K562 (cell line): Measurements from ENCODE around the gene ASXL2. TPM values are rescaled to one million over a fixed set of nuclear protein-coding genes. Genes with fewer than 3 reads are reported as not detected.
A peak's percentile ranks its signal among the peaks of the same experiment; 100 is the strongest.

Experiments used
- BCL6 ChIP-seq: fragments of 250-450 bp; sonication (Bioruptor Pico); IDR thresholded peaks from 2 replicates; pipeline ENCODE4 v1.4.0; 2020
- BRCA1 ChIP-seq, 2 experiments: fragments of 450-650 bp in 1 of 2; sonication (generic) in 1 of 2; formaldehyde crosslinking in 1 of 2; IDR thresholded peaks; 2 replicates each; pipeline versions ENCODE4 v1.5.0 to v1.6.1; 2017 to 2020; ENCODE audit warnings: mild to moderate bottlenecking in 1 of 2, missing genetic modification reagents in 1 of 2
- KDM1A ChIP-seq, 2 experiments: fragments of 450-650 bp; IDR thresholded peaks; 2 replicates each; pipeline ENCODE4 v1.6.1; 2016; ENCODE audit warnings: mild to moderate bottlenecking in 2 of 2
- MAZ ChIP-seq, 2 experiments: fragments of 450-650 bp in 1 of 2; sonication (generic) in 1 of 2; formaldehyde crosslinking; IDR thresholded peaks in 1 of 2; conservative IDR thresholded peaks in 1 of 2; 2 replicates each; pipeline versions ENCODE4 v1.4.0 to v1.5.0; 2020; ENCODE audit warnings: mild to moderate bottlenecking in 1 of 2, missing genetic modification reagents in 1 of 2
- NCOA6 ChIP-seq: fragments of 450-650 bp; IDR thresholded peaks from 2 replicates; pipeline ENCODE4 v1.6.1; 2017; ENCODE audit warnings: mild to moderate bottlenecking
- NR2F6 ChIP-seq: fragments of 450-650 bp; formaldehyde crosslinking; IDR thresholded peaks from 2 replicates; pipeline ENCODE4 v1.4.0; 2020; ENCODE audit warnings: mild to moderate bottlenecking
- NR3C1 ChIP-seq: sonication (generic); formaldehyde crosslinking; IDR thresholded peaks from 2 replicates; pipeline ENCODE4 v1.8.1; 2022; ENCODE audit warnings: missing genetic modification reagents
- PTRF ChIP-seq: fragments of 450-650 bp; IDR thresholded peaks from 2 replicates; pipeline ENCODE4 v1.6.1; 2016; ENCODE audit warnings: mild to moderate bottlenecking, missing genetic modification characterization, missing compliant biosample characterization
- SMAD3 ChIP-seq: fragments of 450-650 bp; formaldehyde crosslinking; conservative IDR thresholded peaks from 2 replicates; pipeline ENCODE4 v1.4.0; 2020; ENCODE audit warnings: mild to moderate bottlenecking
- SNRNP70 ChIP-seq: fragments of 200-400 bp; formaldehyde crosslinking; optimal IDR thresholded peaks from 2 replicates; pipeline ENCODE3; 2017; ENCODE audit warnings: low read depth, low read length
- SP1 ChIP-seq: sonication (generic); formaldehyde crosslinking; IDR thresholded peaks from 2 replicates; pipeline ENCODE4 v1.8.1; 2022; ENCODE audit warnings: mild to moderate bottlenecking, missing genetic modification reagents
- TAF1 ChIP-seq: IDR thresholded peaks from 2 replicates; pipeline ENCODE4 v1.6.1; 2011; ENCODE audit warnings: mild to moderate bottlenecking, low read length, moderate library complexity; ENCODE audit not compliant: insufficient read depth, control insufficient read depth, severe bottlenecking; ENCODE audit errors: extremely low read depth
- ZBED1 ChIP-seq: IDR thresholded peaks from 2 replicates; pipeline ENCODE4 v1.6.1; 2014
- ZEB2 ChIP-seq: fragments of 450-650 bp; IDR thresholded peaks from 2 replicates; pipeline ENCODE4 v1.6.1; 2016
- ZNF184 ChIP-seq: sonication (generic); formaldehyde crosslinking; IDR thresholded peaks from 2 replicates; pipeline ENCODE4 v1.5.0; 2020; ENCODE audit warnings: missing genetic modification reagents
- ZNF23 ChIP-seq: fragments of 250-450 bp; sonication (Bioruptor Pico); IDR thresholded peaks from 2 replicates; pipeline ENCODE4 v1.4.0; 2020; ENCODE audit warnings: mild to moderate bottlenecking
- ZNF311 ChIP-seq: fragments of 250-450 bp; sonication (Bioruptor Pico); IDR thresholded peaks from 2 replicates; pipeline ENCODE4 v1.4.0; 2020; ENCODE audit warnings: mild to moderate bottlenecking, moderate library complexity
- ZNF551 ChIP-seq: fragments of 250-450 bp; sonication (Bioruptor Pico); IDR thresholded peaks from 2 replicates; pipeline ENCODE4 v1.5.0; 2021; ENCODE audit warnings: mild to moderate bottlenecking, moderate library complexity
- ZNF695 ChIP-seq: fragments of 450-650 bp; formaldehyde crosslinking; IDR thresholded peaks from 2 replicates; pipeline ENCODE4 v1.4.0; 2020; ENCODE audit warnings: mild to moderate bottlenecking, moderate library complexity
- ZNF707 ChIP-seq: fragments of 250-450 bp; sonication (Bioruptor Pico); conservative IDR thresholded peaks from 2 replicates; pipeline ENCODE4 v1.8.0; 2022; ENCODE audit warnings: inconsistent platforms, mild to moderate bottlenecking, moderate library complexity
- ZNF766 ChIP-seq: fragments of 200-800 bp; sonication (Bioruptor generic); conservative IDR thresholded peaks from 2 replicates; pipeline ENCODE4 v1.6.1; 2016; ENCODE audit warnings: missing genetic modification characterization, missing compliant biosample characterization
- polyA plus RNA-seq, 8 experiments: library from polyadenylated mRNA; depleted of rRNA in 4 of 8; stranded (reverse) in 5 of 8; unstranded in 3 of 8; fragments of >200 nt; fragmentation: Nextera tagmentation in 2 of 8; fragmentation: Illumina TruSeq in 1 of 8; extraction: Ambion mirVana in 2 of 8; extraction: Trizol in 1 of 8; gene quantifications; 2 replicates each; pipeline versions ENCODE4 v1.2.1 to v1.2.3, GENCODE V29; 2011 to 2014; ENCODE audit warnings: inconsistent platforms in 1 of 8, missing spikeins in 1 of 8
- total RNA-seq, 7 experiments: library from RNA; depleted of rRNA in 6 of 7; stranded (reverse); fragments of >200 nt in 6 of 7; fragmentation: Illumina TruSeq in 2 of 7; extraction: Trizol in 2 of 7; gene quantifications; 2 replicates each; pipeline versions ENCODE4 v1.2.1 to v1.2.3, GENCODE V29; 2011 to 2021; ENCODE audit warnings: low replicate concordance in 1 of 7
- TF ChIP-seq, protein P1 (sequence below), 3 experiments: fragments of 200-800 bp in 1 of 3; fragments of 250-450 bp in 1 of 3; fragments of 450-650 bp in 1 of 3; sonication (Bioruptor Pico) in 1 of 3; sonication (Bioruptor generic) in 1 of 3; formaldehyde crosslinking in 1 of 3; IDR thresholded peaks; 2 replicates each; pipeline versions ENCODE4 v1.6.1 to v1.8.0; 2016 to 2022; ENCODE audit warnings: mild to moderate bottlenecking in 2 of 3, missing genetic modification characterization in 2 of 3, missing compliant biosample characterization in 1 of 3, moderate library complexity in 1 of 3
- TF ChIP-seq, protein P2 (sequence below): fragments of 450-650 bp; IDR thresholded peaks from one replicate; pipeline ENCODE4 v1.6.1; 2018; ENCODE audit warnings: mild to moderate bottlenecking, moderate library complexity; ENCODE audit not compliant: partially characterized antibody
- TF ChIP-seq, protein P3 (sequence below): sonication (generic); formaldehyde crosslinking; IDR thresholded peaks from 2 replicates; pipeline ENCODE4 v1.8.0; 2022; ENCODE audit warnings: mild to moderate bottlenecking, missing genetic modification reagents

Gene ASXL2
- total and polyA plus RNA-seq, 9 of the 15 experiments (the other 6 are each of a cell fraction or from before 2014, with no cell fraction given) = 2.2 to 25.9 (median 9.0) TPM

DNA sequence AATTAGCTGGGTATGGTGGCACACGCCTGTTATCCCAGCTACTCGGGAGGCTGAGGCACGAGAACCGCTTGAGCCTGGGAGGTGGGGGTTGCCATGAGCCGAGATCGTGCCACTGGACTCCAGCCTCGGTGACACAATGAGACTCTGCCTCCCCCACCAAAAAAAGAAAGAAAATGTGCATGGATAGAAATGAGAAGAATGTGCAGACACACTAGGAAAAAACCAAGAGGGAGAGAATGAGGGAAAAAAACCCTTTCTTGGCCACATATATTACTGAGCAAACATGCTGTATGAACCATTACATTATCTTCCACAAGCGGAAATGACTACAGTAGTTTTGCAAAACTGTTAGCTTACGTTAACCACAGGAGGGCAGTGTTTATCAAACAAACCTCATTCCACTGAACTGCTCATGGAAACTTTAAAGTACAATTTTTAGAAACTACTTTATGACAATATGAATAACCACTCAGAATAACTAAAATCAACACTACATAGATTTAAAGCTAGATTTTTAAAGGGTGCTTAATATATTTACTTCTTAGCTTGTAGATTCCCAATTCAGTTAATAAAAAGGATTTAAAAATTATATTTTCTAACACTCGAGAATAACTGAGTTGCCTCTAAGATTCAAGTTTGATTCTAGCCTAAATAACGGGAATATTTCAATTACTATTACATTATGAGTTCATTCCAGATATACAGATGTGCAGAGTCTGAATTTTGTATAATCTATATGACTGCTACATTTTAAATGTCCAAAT, 26.4 kb downstream of the ASXL2 start (continued):
- TF ChIP-seq, protein P1, sequence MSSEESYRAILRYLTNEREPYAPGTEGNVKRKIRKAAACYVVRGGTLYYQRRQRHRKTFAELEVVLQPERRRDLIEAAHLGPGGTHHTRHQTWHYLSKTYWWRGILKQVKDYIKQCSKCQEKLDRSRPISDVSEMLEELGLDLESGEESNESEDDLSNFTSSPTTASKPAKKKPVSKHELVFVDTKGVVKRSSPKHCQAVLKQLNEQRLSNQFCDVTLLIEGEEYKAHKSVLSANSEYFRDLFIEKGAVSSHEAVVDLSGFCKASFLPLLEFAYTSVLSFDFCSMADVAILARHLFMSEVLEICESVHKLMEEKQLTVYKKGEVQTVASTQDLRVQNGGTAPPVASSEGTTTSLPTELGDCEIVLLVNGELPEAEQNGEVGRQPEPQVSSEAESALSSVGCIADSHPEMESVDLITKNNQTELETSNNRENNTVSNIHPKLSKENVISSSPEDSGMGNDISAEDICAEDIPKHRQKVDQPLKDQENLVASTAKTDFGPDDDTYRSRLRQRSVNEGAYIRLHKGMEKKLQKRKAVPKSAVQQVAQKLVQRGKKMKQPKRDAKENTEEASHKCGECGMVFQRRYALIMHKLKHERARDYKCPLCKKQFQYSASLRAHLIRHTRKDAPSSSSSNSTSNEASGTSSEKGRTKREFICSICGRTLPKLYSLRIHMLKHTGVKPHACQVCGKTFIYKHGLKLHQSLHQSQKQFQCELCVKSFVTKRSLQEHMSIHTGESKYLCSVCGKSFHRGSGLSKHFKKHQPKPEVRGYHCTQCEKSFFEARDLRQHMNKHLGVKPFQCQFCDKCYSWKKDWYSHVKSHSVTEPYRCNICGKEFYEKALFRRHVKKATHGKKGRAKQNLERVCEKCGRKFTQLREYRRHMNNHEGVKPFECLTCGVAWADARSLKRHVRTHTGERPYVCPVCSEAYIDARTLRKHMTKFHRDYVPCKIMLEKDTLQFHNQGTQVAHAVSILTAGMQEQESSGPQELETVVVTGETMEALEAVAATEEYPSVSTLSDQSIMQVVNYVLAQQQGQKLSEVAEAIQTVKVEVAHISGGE (CRISPR knock-in tag; IDR thresholded peaks at IDR 0.05) = no peak
- TF ChIP-seq KDM1A (IDR thresholded peaks at IDR 0.05) (no peak), BCL6 (CRISPR knock-in tag) (no peak), ZNF551 (CRISPR knock-in tag) (no peak), PTRF (tag) (no peak), ZNF311 (CRISPR knock-in tag) (no peak), ZBED1 (no peak), NCOA6 (no peak), NR3C1 (CRISPR knock-in tag) (no peak), MAZ (CRISPR knock-in tag; conservative IDR thresholded peaks at IDR 0.05 in 1 of 2, IDR thresholded peaks at IDR 0.05 in 1 of 2) (peak in 1 of 2 experiments; percentile 21; a peak in 1 of 4 replicates), ZNF23 (no peak), ZNF766 (CRISPR knock-in tag) (no peak), ZNF184 (CRISPR knock-in tag) (no peak), SP1 (CRISPR knock-in tag) (no peak), BRCA1 (IDR thresholded peaks at IDR 0.05) (no peak), BRCA1 (CRISPR knock-in tag; IDR thresholded peaks at IDR 0.05) (no peak), SNRNP70 (no peak), ZEB2 (peak; percentile 25; the same call in 1 of the 2 replicates), ZNF695 (no peak), SMAD3 (no peak), ZNF707 (CRISPR knock-in tag) (no peak), NR2F6 (CRISPR knock-in tag) (no peak), TAF1 (no peak)
- TF ChIP-seq, protein P2, sequence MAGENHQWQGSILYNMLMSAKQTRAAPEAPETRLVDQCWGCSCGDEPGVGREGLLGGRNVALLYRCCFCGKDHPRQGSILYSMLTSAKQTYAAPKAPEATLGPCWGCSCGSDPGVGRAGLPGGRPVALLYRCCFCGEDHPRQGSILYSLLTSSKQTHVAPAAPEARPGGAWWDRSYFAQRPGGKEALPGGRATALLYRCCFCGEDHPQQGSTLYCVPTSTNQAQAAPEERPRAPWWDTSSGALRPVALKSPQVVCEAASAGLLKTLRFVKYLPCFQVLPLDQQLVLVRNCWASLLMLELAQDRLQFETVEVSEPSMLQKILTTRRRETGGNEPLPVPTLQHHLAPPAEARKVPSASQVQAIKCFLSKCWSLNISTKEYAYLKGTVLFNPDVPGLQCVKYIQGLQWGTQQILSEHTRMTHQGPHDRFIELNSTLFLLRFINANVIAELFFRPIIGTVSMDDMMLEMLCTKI = no peak
- TF ChIP-seq, protein P3, sequence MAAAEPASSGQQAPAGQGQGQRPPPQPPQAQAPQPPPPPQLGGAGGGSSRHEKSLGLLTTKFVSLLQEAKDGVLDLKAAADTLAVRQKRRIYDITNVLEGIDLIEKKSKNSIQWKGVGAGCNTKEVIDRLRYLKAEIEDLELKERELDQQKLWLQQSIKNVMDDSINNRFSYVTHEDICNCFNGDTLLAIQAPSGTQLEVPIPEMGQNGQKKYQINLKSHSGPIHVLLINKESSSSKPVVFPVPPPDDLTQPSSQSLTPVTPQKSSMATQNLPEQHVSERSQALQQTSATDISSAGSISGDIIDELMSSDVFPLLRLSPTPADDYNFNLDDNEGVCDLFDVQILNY = no peak
